H9 (cell line): ENCODE results near the gene SCIN. TPM values are rescaled to one million over a fixed set of nuclear protein-coding genes. Genes with fewer than 3 reads are reported as not detected.

Source experiments
- DNase-seq: peaks from one replicate; pipeline ENCODE4 v3.0.0-alpha.2; 2017
- H2AFZ ChIP-seq: one replicate; pipeline ENCODE4 v1.6.1; 2013; ENCODE audit warnings: mild to moderate bottlenecking, low read length, control low read depth, moderate library complexity
- H2AK5ac ChIP-seq: 2 replicates; pipeline ENCODE4 v1.6.1; 2013; ENCODE audit warnings: low read length, control low read depth, mixed read lengths; ENCODE audit not compliant: insufficient read length
- H2BK120ac ChIP-seq: one replicate; pipeline ENCODE4 v1.6.1; 2013; ENCODE audit warnings: low read depth, mild to moderate bottlenecking, low read length, control low read depth, inconsistent platforms; ENCODE audit not compliant: poor library complexity, severe bottlenecking
- H2BK12ac ChIP-seq: 2 replicates; pipeline ENCODE4 v1.6.1; 2013; ENCODE audit warnings: low read length, control low read depth, mixed read lengths, low read depth; ENCODE audit not compliant: insufficient read length
- H2BK15ac ChIP-seq: 2 replicates; pipeline ENCODE4 v1.6.1; 2013; ENCODE audit warnings: low read depth, low read length, control low read depth
- H2BK20ac ChIP-seq: one replicate; pipeline ENCODE4 v1.6.1; 2013; ENCODE audit warnings: low read depth, mild to moderate bottlenecking, low read length, control low read depth, inconsistent platforms; ENCODE audit not compliant: poor library complexity, severe bottlenecking
- H2BK5ac ChIP-seq: 2 replicates; pipeline ENCODE4 v1.6.1; 2013; ENCODE audit warnings: low read length, control low read depth, mixed read lengths; ENCODE audit not compliant: insufficient read length
- H3K14ac ChIP-seq: 2 replicates; pipeline ENCODE4 v1.6.1; 2013; ENCODE audit warnings: low read length, control low read depth; ENCODE audit not compliant: insufficient read depth
- H3K18ac ChIP-seq: 2 replicates; pipeline ENCODE4 v1.6.1; 2013; ENCODE audit warnings: low read depth, mild to moderate bottlenecking, mixed read lengths, low read length, control low read depth; ENCODE audit not compliant: insufficient read length
- H3K23ac ChIP-seq: 2 replicates; pipeline ENCODE4 v1.6.1; 2013; ENCODE audit warnings: low read length, control low read depth, mixed read lengths, low read depth; ENCODE audit not compliant: insufficient read length
- H3K23me2 ChIP-seq: 2 replicates; pipeline ENCODE4 v1.6.1; 2013; ENCODE audit warnings: low read depth, mild to moderate bottlenecking, mixed read lengths, low read length, control low read depth; ENCODE audit not compliant: insufficient read length, poor library complexity, severe bottlenecking
- H3K27ac ChIP-seq: 2 replicates; pipeline ENCODE4 v1.5.1; 2013; ENCODE audit warnings: low read length, control low read depth, mixed read lengths, low read depth; ENCODE audit not compliant: insufficient read length
- H3K27me3 ChIP-seq: 2 replicates; pipeline ENCODE4 v1.6.1; 2013; ENCODE audit warnings: low read length, control low read depth, inconsistent platforms; ENCODE audit not compliant: insufficient read depth
- H3K4ac ChIP-seq: 2 replicates; pipeline ENCODE4 v1.6.1; 2013; ENCODE audit warnings: low read depth, mild to moderate bottlenecking, control low read depth, inconsistent platforms, low read length, moderate library complexity
- H3K4me1 ChIP-seq: 2 replicates; pipeline ENCODE4 v1.6.1; 2013; ENCODE audit warnings: low read length, control low read depth, inconsistent platforms; ENCODE audit not compliant: insufficient read depth
- H3K4me2 ChIP-seq: 2 replicates; pipeline ENCODE4 v1.6.1; 2013; ENCODE audit warnings: low read length, control low read depth, mixed read lengths; ENCODE audit not compliant: insufficient read length, insufficient read depth
- H3K56ac ChIP-seq: 2 replicates; pipeline ENCODE4 v1.6.1; 2013; ENCODE audit warnings: low read depth, mild to moderate bottlenecking, mixed read lengths, low read length, control low read depth; ENCODE audit not compliant: insufficient read length
- H3K79me1 ChIP-seq: 2 replicates; pipeline ENCODE4 v1.6.1; 2013; ENCODE audit warnings: low read depth, mild to moderate bottlenecking, moderate library complexity, low read length, control low read depth, inconsistent platforms; ENCODE audit not compliant: insufficient read depth, poor library complexity, severe bottlenecking
- H3K79me2 ChIP-seq: 2 replicates; pipeline ENCODE4 v1.6.1; 2013; ENCODE audit warnings: low read length, control low read depth, inconsistent platforms; ENCODE audit not compliant: insufficient read depth
- H3K9ac ChIP-seq: 2 replicates; pipeline ENCODE4 v1.6.1; 2013; ENCODE audit warnings: low read length, control low read depth, mixed read lengths; ENCODE audit not compliant: insufficient read length; ENCODE audit errors: extremely low read depth
- H3K9me3 ChIP-seq: one replicate; pipeline ENCODE4 v1.6.1; 2013; ENCODE audit warnings: low read depth, low read length, inconsistent platforms; ENCODE audit not compliant: control insufficient read depth
- H3T11ph ChIP-seq: one replicate; pipeline ENCODE4 v1.6.1; 2013; ENCODE audit warnings: mild to moderate bottlenecking, low read length, control low read depth, inconsistent platforms
- H4K20me1 ChIP-seq: one replicate; pipeline ENCODE4 v1.6.1; 2013; ENCODE audit not compliant: control insufficient read depth, insufficient read length, insufficient read depth
- H4K5ac ChIP-seq: 2 replicates; pipeline ENCODE4 v1.6.1; 2013; ENCODE audit warnings: low read depth, mild to moderate bottlenecking, mixed read lengths, low read length, control low read depth; ENCODE audit not compliant: insufficient read length
- H4K8ac ChIP-seq: replicated peaks from 2 replicates; pipeline ENCODE4 v1.6.1; 2013; ENCODE audit warnings: low read length, control low read depth, mixed read lengths, low read depth; ENCODE audit not compliant: insufficient read length
- H4K91ac ChIP-seq: 2 replicates; pipeline ENCODE4 v1.6.1; 2013; ENCODE audit warnings: low read depth, mild to moderate bottlenecking, moderate library complexity, mixed read lengths, low read length, control low read depth; ENCODE audit not compliant: insufficient read length
- H3K27ac Mint-ChIP-seq, 3 experiments: 2 replicates in 2 of 3; 3 replicates in 1 of 3; pipeline ENCODE4 v1.8.0; 2020 to 2021; ENCODE audit warnings: mixed read lengths in 3 of 3, mild to moderate bottlenecking in 1 of 3, moderate library complexity in 1 of 3
- H3K27me3 Mint-ChIP-seq: 2 replicates; pipeline ENCODE4 v1.8.0; 2021; ENCODE audit warnings: low read depth, mild to moderate bottlenecking, moderate library complexity, mixed read lengths
- H3K36me3 Mint-ChIP-seq, 3 experiments: 2 replicates in 2 of 3; 3 replicates in 1 of 3; pipeline ENCODE4 v1.8.0; 2020 to 2021; ENCODE audit warnings: low read depth in 3 of 3, mixed read lengths in 3 of 3; ENCODE audit not compliant: insufficient read depth in 1 of 3
- H3K4me1 Mint-ChIP-seq, 2 experiments: 2 replicates each; pipeline ENCODE4 v1.8.0; 2020; ENCODE audit warnings: mixed read lengths in 2 of 2
- H3K4me3 Mint-ChIP-seq, 2 experiments: 2 replicates in 1 of 2; 3 replicates in 1 of 2; pipeline ENCODE4 v1.8.0; 2020 to 2021; ENCODE audit warnings: mild to moderate bottlenecking in 2 of 2, mixed read lengths in 2 of 2, moderate library complexity in 1 of 2
- H3K9me3 Mint-ChIP-seq, 2 experiments: 2 replicates in 1 of 2; 3 replicates in 1 of 2; pipeline ENCODE4 v1.8.0; 2020; ENCODE audit warnings: mild to moderate bottlenecking in 2 of 2, mixed read lengths in 2 of 2, moderate library complexity in 1 of 2
- CTCF ChIP-seq: fragments of 200-600 bp; sonication (generic); conservative IDR thresholded peaks from 3 replicates; pipeline ENCODE4 v1.8.0; 2021; ENCODE audit warnings: antibody characterized with exemption, mild to moderate bottlenecking
- WGBS: extraction: QIAGEN DNeasy Blood & Tissue Kit; methylation state at CpG from one replicate; pipeline ENCODE4 v1.1.7; 2013; ENCODE audit warnings: missing lambda C conversion rate, low lambda C conversion rate, mixed read lengths; ENCODE audit not compliant: insufficient read length; ENCODE audit errors: extremely low coverage; 5-methylcytosine and 5-hydroxymethylcytosine counted together
- total RNA-seq: library from RNA; stranded (reverse); gene quantifications from 2 replicates; pipeline ENCODE4 v1.2.1, GENCODE V29; 2021

SCIN gene
- total RNA-seq, 1 experiment from 2014 or later = 0.44 TPM

GRCh38 chr7:12670000-12670729, 99.6 kb downstream of the SCIN start:
- Histone ChIP-seq H3K56ac (no peak overlapping the region), H3K4ac (no peak overlapping the region), H4K5ac (no peak overlapping the region), H3K4me2 (no peak overlapping the region), H2BK12ac (no peak overlapping the region), H3K79me2 (no peaks in the 10 kb centered on the region), H4K91ac (no peak overlapping the region), H3T11ph (no peak overlapping the region), H2BK20ac (no peak overlapping the region), H2BK120ac (no peak overlapping the region), H2AFZ (no peak overlapping the region), H4K8ac (no peak overlapping the region), H3K79me1 (no peaks in the 10 kb centered on the region), H3K18ac (no peak overlapping the region), H3K9ac (no peak overlapping the region), H3K4me1 (no peaks in the 10 kb centered on the region; the same call in 1 of the 2 replicates), H2BK15ac (no peak overlapping the region), H3K14ac (no peak overlapping the region), H4K20me1 (no peaks in the 10 kb centered on the region), H3K27me3 (no peaks in the 10 kb centered on the region), H2BK5ac (no peak overlapping the region), H2AK5ac (no peak overlapping the region), H3K23ac (no peak overlapping the region), H3K9me3 (no peaks in the 10 kb centered on the region), H3K23me2 (no peaks in the 10 kb centered on the region), H3K27ac (no peak overlapping the region)
- peaks cover 0 to 3% of the 10 kb centered on the region in 2 experiments; a peak in 1 of 5 replicates for H3K9me3 Mint-ChIP-seq
- no CpG with 5 or more reads among the region's 1 CpG for WGBS
- H3K27me3 Mint-ChIP-seq = no peaks in the 10 kb centered on the region
- H3K4me3 Mint-ChIP-seq = no peak overlapping the region
- H3K27ac Mint-ChIP-seq = no peak overlapping the region
- TF ChIP-seq CTCF = no peak
- peaks cover 0 to 3% (median 0%) of the 10 kb centered on the region in 3 experiments; a peak in 1 of 7 replicates for H3K36me3 Mint-ChIP-seq
- H3K4me1 Mint-ChIP-seq = no peaks in the 10 kb centered on the region
- no peak for DNase-seq
